Loucy (cell line): ENCODE results near the gene GAPT.
A peak's percentile ranks its signal among the peaks of the same experiment; 100 is the strongest.

ENCODE experiments used
- H2AFZ ChIP-seq: fragments of 200-600 bp; sonication (generic); 2 replicates; pipeline ENCODE4 v1.6.0; 2016; ENCODE audit warnings: antibody characterized with exemption, mild to moderate bottlenecking, low read length, moderate library complexity
- H3F3A ChIP-seq: fragments of 200-600 bp; 2 replicates; pipeline ENCODE4 v1.6.0; 2016; ENCODE audit warnings: antibody characterized with exemption, low read depth, mild to moderate bottlenecking
- H3K27me3 ChIP-seq: fragments of 200-600 bp; sonication (generic); 2 replicates; pipeline ENCODE4 v1.6.1; 2014; ENCODE audit warnings: low read length, mild to moderate bottlenecking; ENCODE audit not compliant: insufficient read depth, poor library complexity, severe bottlenecking
- H3K36me3 ChIP-seq: fragments of 200-600 bp; sonication (generic); 2 replicates; pipeline ENCODE4 v1.6.1; 2016; ENCODE audit warnings: low read length; ENCODE audit not compliant: insufficient read depth
- H3K4me1 ChIP-seq: fragments of 200-600 bp; sonication (generic); 2 replicates; pipeline ENCODE4 v1.5.1; 2014; ENCODE audit warnings: low read length, mild to moderate bottlenecking; ENCODE audit not compliant: insufficient read depth, poor library complexity, severe bottlenecking
- H3K4me2 ChIP-seq: fragments of 200-600 bp; sonication (generic); 2 replicates; pipeline ENCODE4 v1.6.0; 2014; ENCODE audit warnings: antibody characterized with exemption, low read length, low read depth, mild to moderate bottlenecking; ENCODE audit not compliant: poor library complexity, severe bottlenecking
- H3K4me3 ChIP-seq: fragments of 200-600 bp; sonication (generic); 2 replicates; pipeline ENCODE4 v1.5.1; 2014; ENCODE audit warnings: low read length, mild to moderate bottlenecking, mixed read lengths; ENCODE audit not compliant: poor library complexity, severe bottlenecking
- H3K79me2 ChIP-seq: fragments of 200-600 bp; sonication (generic); 2 replicates; pipeline ENCODE4 v1.6.1; 2014; ENCODE audit warnings: low read length; ENCODE audit not compliant: insufficient read depth
- H3K9ac ChIP-seq: fragments of 200-600 bp; sonication (generic); 2 replicates; pipeline ENCODE4 v1.6.0; 2014; ENCODE audit warnings: mild to moderate bottlenecking, low read depth, low read length, moderate library complexity; ENCODE audit not compliant: poor library complexity, severe bottlenecking
- H3K9me2 ChIP-seq: fragments of 200-600 bp; sonication (generic); replicated peaks from 2 replicates; pipeline ENCODE4 v1.6.1; 2016; ENCODE audit warnings: low read depth, low read length, mixed read lengths
- H3K9me3 ChIP-seq: fragments of 200-600 bp; sonication (generic); 2 replicates; pipeline ENCODE4 v1.6.1; 2014; ENCODE audit warnings: mild to moderate bottlenecking, antibody characterized with exemption, low read length, low read depth; ENCODE audit not compliant: insufficient read depth
- H4K20me1 ChIP-seq: fragments of 200-600 bp; sonication (generic); 2 replicates; pipeline ENCODE4 v1.6.0; 2014; ENCODE audit warnings: antibody characterized with exemption, low read length, mild to moderate bottlenecking; ENCODE audit not compliant: insufficient read depth, poor library complexity, severe bottlenecking
- EZH2phosphoT487 ChIP-seq: fragments of 200-600 bp; IDR thresholded peaks from 2 replicates; pipeline ENCODE4 v1.6.1; 2018; ENCODE audit warnings: antibody characterized with exemption, mild to moderate bottlenecking, moderate library complexity, borderline replicate concordance
- TF ChIP-seq, protein P1 (sequence below): fragments of 200-600 bp; sonication (generic); conservative IDR thresholded peaks from 2 replicates; pipeline ENCODE4 v1.5.1; 2014; ENCODE audit warnings: mild to moderate bottlenecking, antibody characterized with exemption, low read length

Gene GAPT

DNA sequence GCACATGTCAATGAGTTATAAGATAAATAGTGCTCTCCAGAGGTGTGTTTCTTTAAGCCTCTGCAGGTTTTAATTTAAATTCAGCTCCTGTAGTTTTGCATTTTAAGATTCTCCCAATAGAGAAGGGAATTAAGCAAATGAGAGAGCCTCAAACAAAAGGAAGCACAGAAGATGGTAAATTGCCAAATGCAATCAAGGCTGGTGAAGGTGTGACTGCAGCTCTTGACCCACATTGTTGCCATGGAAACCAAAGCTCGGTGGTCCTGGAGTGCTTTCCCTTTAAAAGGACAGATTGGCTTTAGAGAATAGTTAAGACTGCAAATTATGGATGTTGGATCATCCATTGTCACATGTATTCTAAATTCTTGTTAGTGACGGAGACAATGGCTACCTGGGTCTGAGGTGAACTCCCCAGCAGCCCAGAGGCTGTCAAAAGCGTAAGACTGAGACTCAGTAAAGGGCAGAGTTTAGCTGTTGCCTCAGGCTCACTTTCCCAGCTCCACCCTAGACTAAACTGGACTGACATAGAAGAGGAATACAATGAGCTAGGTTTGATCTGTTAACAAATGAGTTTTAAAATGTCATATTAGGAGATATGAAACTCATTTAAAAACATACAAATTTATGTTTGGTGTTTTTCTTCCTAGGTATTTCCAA, 12.3 kb downstream of the GAPT start:
- H2AFZ ChIP-seq: no peak overlapping the region
- H3F3A ChIP-seq: no peaks in the 10 kb centered on the region
- TF ChIP-seq EZH2phosphoT487: no peak
- TF ChIP-seq, protein P1, sequence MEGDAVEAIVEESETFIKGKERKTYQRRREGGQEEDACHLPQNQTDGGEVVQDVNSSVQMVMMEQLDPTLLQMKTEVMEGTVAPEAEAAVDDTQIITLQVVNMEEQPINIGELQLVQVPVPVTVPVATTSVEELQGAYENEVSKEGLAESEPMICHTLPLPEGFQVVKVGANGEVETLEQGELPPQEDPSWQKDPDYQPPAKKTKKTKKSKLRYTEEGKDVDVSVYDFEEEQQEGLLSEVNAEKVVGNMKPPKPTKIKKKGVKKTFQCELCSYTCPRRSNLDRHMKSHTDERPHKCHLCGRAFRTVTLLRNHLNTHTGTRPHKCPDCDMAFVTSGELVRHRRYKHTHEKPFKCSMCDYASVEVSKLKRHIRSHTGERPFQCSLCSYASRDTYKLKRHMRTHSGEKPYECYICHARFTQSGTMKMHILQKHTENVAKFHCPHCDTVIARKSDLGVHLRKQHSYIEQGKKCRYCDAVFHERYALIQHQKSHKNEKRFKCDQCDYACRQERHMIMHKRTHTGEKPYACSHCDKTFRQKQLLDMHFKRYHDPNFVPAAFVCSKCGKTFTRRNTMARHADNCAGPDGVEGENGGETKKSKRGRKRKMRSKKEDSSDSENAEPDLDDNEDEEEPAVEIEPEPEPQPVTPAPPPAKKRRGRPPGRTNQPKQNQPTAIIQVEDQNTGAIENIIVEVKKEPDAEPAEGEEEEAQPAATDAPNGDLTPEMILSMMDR: no peak

DNA sequence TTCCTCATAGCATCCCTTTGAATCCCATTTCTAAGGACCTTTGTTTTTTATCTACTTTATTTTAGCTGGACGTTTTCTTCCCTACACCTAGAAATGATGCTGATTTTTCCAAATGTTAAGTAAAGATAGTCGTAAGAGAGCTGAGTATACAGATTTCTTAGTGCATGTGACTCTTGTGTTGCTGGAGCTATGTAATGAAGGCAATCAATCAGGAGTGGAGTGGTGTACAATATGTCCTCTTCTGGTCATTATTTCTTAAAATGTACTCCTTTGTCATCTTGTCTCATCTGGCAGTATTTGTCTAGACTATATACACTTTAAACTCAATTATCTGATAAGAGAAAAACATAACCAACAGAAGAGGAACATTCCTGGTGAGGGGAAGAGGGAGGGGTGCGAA, 13.5 kb downstream of the GAPT start:
- H3K4me3 ChIP-seq: no peak overlapping the region
- no peaks in the 10 kb centered on the region for H3K36me3 ChIP-seq
- no peaks in the 10 kb centered on the region for H3K27me3 ChIP-seq
- H3K9ac ChIP-seq: no peak overlapping the region
- H3K9me2 ChIP-seq: no peaks in the 10 kb centered on the region
- peaks cover 15% of the 10 kb centered on the region for H3K4me1 ChIP-seq
- no peaks in the 10 kb centered on the region for H3K9me3 ChIP-seq
- no peak overlapping the region for H2AFZ ChIP-seq
- no peaks in the 10 kb centered on the region for H3K79me2 ChIP-seq
- no peaks in the 10 kb centered on the region for H4K20me1 ChIP-seq
- no peak for TF ChIP-seq EZH2phosphoT487
- TF ChIP-seq, protein P1: no peak
- no peak overlapping the region for H3K4me2 ChIP-seq
- H3F3A ChIP-seq: no peaks in the 10 kb centered on the region

More for the DNA sequence above, 12.3 kb downstream of the GAPT start:
- no peaks in the 10 kb centered on the region for H3K9me3 ChIP-seq
- H4K20me1 ChIP-seq: no peaks in the 10 kb centered on the region
- no peak overlapping the region for H3K4me2 ChIP-seq
- no peak overlapping the region for H3K9ac ChIP-seq
- H3K79me2 ChIP-seq: no peaks in the 10 kb centered on the region
- H3K4me3 ChIP-seq: no peak overlapping the region
- H3K27me3 ChIP-seq: no peaks in the 10 kb centered on the region
- H3K9me2 ChIP-seq: no peaks in the 10 kb centered on the region
- H3K4me1 ChIP-seq: peaks cover 23% of the 10 kb centered on the region
- H3K36me3 ChIP-seq: no peaks in the 10 kb centered on the region

DNA sequence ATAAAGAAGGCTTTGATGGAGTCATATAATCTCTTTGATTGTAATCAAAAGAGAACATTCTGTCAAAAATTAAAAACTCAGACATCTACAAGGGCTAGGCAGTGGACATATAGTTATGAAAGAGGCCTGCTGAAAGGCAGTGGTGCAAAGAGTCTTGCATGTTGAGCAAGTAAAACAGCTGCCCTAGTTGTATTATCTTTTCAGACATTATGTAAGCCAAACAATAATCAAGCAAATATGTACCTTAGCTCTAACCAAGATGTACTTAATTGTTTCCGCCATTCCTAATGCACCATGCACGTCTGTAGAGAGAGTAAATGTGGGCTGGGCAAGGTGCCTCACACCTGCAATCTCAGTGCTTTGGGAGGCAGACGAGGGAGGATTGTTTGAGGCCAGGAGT, 14.3 kb downstream of the GAPT start:
- Histone ChIP-seq H3F3A (no peaks in the 10 kb centered on the region), H3K9ac (no peak overlapping the region), H3K4me1 (peaks cover 8% of the 10 kb centered on the region), H3K27me3 (no peaks in the 10 kb centered on the region), H3K9me2 (no peaks in the 10 kb centered on the region), H3K4me2 (peak overlapping the region; percentile 5), H3K36me3 (no peaks in the 10 kb centered on the region), H2AFZ (no peak overlapping the region), H4K20me1 (no peaks in the 10 kb centered on the region), H3K4me3 (no peak overlapping the region), H3K9me3 (no peaks in the 10 kb centered on the region), H3K79me2 (no peaks in the 10 kb centered on the region)
- no peak for TF ChIP-seq EZH2phosphoT487
- TF ChIP-seq, protein P1: no peak
